ENCODE data around the gene ARHGEF4. TPM values are rescaled to one million over a fixed set of nuclear protein-coding genes. Genes with fewer than 3 reads are reported as not detected.

The ARHGEF4 gene
- total and polyA plus RNA-seq, 2 experiments from 2014 or later: 4.6 to 16.6 TPM

DNA sequence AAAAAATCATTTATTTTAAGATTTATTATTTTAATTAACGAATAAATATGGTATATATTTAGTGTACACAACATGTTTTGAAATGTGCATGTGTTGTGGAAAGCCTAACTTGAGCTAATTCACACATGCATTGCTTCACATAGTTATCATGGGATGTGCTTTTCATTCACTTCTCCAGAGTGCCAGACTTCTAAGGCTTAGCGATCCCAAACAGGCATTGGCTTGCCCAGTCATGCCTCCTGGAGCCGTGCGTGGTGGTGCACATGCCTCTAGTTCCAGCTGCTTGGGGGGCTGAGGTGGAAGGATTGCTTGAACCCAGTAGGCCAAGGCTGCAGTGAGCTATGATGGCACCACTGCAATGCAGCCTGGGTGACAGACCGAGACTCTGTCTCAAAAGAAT, 40.5 kb downstream of the ARHGEF4 start (continued):
- TF ChIP-seq, protein P1, sequence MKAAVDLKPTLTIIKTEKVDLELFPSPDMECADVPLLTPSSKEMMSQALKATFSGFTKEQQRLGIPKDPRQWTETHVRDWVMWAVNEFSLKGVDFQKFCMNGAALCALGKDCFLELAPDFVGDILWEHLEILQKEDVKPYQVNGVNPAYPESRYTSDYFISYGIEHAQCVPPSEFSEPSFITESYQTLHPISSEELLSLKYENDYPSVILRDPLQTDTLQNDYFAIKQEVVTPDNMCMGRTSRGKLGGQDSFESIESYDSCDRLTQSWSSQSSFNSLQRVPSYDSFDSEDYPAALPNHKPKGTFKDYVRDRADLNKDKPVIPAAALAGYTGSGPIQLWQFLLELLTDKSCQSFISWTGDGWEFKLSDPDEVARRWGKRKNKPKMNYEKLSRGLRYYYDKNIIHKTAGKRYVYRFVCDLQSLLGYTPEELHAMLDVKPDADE (IDR thresholded peaks at IDR 0.05): no peak
- TF ChIP-seq ZNF331 (CRISPR knock-in tag; IDR thresholded peaks at IDR 0.05; ENCODE audit: low read depth): no peak
- no peak for TF ChIP-seq EZH2 (IDR thresholded peaks at IDR 0.05; ENCODE audit: low read depth, unreplicated experiment)

DNA sequence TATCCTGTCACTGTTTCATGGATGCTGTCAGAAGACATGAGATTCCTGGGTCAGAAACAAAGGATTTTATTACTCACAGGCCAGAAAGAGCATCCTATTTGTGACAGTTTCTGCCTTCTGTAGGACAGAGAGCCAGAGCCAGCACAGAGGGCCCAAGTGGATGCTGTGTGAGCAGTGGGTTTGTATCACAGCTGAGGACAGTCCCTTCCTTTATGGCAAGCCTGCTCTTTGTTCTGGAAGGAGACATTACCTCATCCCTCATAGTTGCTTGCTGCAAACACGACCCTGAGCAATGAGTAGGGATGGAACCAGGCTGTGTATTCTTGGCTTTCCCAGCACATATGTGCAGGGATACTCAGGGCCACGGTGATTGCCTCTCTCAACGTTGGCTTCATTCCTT, 41.6 kb downstream of the ARHGEF4 start:
- no peak overlapping the region for H3K27ac Mint-ChIP-seq
- H3K27me3 ChIP-seq (ENCODE audit: insufficient read depth): no peaks in the 10 kb centered on the region
- H3K79me2 ChIP-seq (replicated peaks; ENCODE audit: insufficient read depth): no peaks in the 10 kb centered on the region
- no peaks in the 10 kb centered on the region for H3K4me1 Mint-ChIP-seq
- H3K36me3 ChIP-seq (ENCODE audit: insufficient read depth): no peaks in the 10 kb centered on the region
- no peaks in the 10 kb centered on the region; the same call in 1 of the 3 replicates for H3K36me3 Mint-ChIP-seq (ENCODE audit: low read depth)
- peaks cover 1% of the 10 kb centered on the region for H3K27me3 Mint-ChIP-seq (ENCODE audit: insufficient read depth, low read depth, poor library complexity)
- H3K4me2 ChIP-seq: no peak overlapping the region
- no peak for DNase-seq (ENCODE audit: low spot score)
- no peak for ATAC-seq
- H3K4me3 Mint-ChIP-seq: no peak overlapping the region
- H3K4me3 ChIP-seq: no peak overlapping the region
- H3K4me1 ChIP-seq (ENCODE audit: insufficient read depth): no peaks in the 10 kb centered on the region
- no peaks in the 10 kb centered on the region for H3F3A ChIP-seq (replicated peaks; ENCODE audit: low read depth)
- no peak overlapping the region for H2AFZ ChIP-seq
- H3K9me3 Mint-ChIP-seq: peaks cover 7% of the 10 kb centered on the region; the same call in 2 of the 3 replicates
- H4K20me1 ChIP-seq (replicated peaks; ENCODE audit: insufficient read depth): no peaks in the 10 kb centered on the region
- H3K9me2 ChIP-seq (ENCODE audit: insufficient read depth): no peaks in the 10 kb centered on the region
- H3K27ac ChIP-seq (ENCODE audit: low read depth): no peak overlapping the region
- TF ChIP-seq, protein P2, sequence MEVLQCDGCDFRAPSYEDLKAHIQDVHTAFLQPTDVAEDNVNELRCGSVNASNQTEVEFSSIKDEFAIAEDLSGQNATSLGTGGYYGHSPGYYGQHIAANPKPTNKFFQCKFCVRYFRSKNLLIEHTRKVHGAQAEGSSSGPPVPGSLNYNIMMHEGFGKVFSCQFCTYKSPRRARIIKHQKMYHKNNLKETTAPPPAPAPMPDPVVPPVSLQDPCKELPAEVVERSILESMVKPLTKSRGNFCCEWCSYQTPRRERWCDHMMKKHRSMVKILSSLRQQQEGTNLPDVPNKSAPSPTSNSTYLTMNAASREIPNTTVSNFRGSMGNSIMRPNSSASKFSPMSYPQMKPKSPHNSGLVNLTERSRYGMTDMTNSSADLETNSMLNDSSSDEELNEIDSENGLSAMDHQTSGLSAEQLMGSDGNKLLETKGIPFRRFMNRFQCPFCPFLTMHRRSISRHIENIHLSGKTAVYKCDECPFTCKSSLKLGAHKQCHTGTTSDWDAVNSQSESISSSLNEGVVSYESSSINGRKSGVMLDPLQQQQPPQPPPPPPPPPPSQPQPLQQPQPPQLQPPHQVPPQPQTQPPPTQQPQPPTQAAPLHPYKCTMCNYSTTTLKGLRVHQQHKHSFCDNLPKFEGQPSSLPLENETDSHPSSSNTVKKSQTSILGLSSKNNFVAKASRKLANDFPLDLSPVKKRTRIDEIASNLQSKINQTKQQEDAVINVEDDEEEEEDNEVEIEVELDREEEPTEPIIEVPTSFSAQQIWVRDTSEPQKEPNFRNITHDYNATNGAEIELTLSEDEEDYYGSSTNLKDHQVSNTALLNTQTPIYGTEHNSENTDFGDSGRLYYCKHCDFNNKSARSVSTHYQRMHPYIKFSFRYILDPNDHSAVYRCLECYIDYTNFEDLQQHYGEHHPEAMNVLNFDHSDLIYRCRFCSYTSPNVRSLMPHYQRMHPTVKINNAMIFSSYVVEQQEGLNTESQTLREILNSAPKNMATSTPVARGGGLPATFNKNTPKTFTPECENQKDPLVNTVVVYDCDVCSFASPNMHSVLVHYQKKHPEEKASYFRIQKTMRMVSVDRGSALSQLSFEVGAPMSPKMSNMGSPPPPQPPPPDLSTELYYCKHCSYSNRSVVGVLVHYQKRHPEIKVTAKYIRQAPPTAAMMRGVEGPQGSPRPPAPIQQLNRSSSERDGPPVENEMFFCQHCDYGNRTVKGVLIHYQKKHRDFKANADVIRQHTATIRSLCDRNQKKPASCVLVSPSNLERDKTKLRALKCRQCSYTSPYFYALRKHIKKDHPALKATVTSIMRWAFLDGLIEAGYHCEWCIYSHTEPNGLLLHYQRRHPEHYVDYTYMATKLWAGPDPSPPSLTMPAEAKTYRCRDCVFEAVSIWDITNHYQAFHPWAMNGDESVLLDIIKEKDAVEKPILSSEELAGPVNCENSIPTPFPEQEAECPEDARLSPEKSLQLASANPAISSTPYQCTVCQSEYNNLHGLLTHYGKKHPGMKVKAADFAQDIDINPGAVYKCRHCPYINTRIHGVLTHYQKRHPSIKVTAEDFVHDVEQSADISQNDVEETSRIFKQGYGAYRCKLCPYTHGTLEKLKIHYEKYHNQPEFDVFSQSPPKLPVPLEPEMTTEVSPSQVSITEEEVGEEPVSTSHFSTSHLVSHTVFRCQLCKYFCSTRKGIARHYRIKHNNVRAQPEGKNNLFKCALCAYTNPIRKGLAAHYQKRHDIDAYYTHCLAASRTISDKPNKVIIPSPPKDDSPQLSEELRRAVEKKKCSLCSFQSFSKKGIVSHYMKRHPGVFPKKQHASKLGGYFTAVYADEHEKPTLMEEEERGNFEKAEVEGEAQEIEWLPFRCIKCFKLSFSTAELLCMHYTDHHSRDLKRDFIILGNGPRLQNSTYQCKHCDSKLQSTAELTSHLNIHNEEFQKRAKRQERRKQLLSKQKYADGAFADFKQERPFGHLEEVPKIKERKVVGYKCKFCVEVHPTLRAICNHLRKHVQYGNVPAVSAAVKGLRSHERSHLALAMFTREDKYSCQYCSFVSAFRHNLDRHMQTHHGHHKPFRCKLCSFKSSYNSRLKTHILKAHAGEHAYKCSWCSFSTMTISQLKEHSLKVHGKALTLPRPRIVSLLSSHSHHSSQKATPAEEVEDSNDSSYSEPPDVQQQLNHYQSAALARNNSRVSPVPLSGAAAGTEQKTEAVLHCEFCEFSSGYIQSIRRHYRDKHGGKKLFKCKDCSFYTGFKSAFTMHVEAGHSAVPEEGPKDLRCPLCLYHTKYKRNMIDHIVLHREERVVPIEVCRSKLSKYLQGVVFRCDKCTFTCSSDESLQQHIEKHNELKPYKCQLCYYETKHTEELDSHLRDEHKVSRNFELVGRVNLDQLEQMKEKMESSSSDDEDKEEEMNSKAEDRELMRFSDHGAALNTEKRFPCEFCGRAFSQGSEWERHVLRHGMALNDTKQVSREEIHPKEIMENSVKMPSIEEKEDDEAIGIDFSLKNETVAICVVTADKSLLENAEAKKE (CRISPR knock-in tag; IDR thresholded peaks at IDR 0.05): no peak
- TF ChIP-seq, protein P3, sequence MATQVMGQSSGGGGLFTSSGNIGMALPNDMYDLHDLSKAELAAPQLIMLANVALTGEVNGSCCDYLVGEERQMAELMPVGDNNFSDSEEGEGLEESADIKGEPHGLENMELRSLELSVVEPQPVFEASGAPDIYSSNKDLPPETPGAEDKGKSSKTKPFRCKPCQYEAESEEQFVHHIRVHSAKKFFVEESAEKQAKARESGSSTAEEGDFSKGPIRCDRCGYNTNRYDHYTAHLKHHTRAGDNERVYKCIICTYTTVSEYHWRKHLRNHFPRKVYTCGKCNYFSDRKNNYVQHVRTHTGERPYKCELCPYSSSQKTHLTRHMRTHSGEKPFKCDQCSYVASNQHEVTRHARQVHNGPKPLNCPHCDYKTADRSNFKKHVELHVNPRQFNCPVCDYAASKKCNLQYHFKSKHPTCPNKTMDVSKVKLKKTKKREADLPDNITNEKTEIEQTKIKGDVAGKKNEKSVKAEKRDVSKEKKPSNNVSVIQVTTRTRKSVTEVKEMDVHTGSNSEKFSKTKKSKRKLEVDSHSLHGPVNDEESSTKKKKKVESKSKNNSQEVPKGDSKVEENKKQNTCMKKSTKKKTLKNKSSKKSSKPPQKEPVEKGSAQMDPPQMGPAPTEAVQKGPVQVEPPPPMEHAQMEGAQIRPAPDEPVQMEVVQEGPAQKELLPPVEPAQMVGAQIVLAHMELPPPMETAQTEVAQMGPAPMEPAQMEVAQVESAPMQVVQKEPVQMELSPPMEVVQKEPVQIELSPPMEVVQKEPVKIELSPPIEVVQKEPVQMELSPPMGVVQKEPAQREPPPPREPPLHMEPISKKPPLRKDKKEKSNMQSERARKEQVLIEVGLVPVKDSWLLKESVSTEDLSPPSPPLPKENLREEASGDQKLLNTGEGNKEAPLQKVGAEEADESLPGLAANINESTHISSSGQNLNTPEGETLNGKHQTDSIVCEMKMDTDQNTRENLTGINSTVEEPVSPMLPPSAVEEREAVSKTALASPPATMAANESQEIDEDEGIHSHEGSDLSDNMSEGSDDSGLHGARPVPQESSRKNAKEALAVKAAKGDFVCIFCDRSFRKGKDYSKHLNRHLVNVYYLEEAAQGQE (IDR thresholded peaks at IDR 0.05; ENCODE audit: unreplicated experiment): no peak
- TF ChIP-seq CREB1 (CRISPR knock-in tag; IDR thresholded peaks at IDR 0.05; ENCODE audit: low read depth): no peak
- TF ChIP-seq EZH2 (IDR thresholded peaks at IDR 0.05; ENCODE audit: low read depth, unreplicated experiment): no peak
- no peak for TF ChIP-seq POLR2AphosphoS5 (IDR thresholded peaks at IDR 0.05; ENCODE audit: low read depth)
- no peak for TF ChIP-seq NANOG (IDR thresholded peaks at IDR 0.05; ENCODE audit: borderline replicate concordance)
- TF ChIP-seq, protein P1 (IDR thresholded peaks at IDR 0.05): no peak
- TF ChIP-seq, protein P4, sequence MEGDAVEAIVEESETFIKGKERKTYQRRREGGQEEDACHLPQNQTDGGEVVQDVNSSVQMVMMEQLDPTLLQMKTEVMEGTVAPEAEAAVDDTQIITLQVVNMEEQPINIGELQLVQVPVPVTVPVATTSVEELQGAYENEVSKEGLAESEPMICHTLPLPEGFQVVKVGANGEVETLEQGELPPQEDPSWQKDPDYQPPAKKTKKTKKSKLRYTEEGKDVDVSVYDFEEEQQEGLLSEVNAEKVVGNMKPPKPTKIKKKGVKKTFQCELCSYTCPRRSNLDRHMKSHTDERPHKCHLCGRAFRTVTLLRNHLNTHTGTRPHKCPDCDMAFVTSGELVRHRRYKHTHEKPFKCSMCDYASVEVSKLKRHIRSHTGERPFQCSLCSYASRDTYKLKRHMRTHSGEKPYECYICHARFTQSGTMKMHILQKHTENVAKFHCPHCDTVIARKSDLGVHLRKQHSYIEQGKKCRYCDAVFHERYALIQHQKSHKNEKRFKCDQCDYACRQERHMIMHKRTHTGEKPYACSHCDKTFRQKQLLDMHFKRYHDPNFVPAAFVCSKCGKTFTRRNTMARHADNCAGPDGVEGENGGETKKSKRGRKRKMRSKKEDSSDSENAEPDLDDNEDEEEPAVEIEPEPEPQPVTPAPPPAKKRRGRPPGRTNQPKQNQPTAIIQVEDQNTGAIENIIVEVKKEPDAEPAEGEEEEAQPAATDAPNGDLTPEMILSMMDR (conservative IDR thresholded peaks at IDR 0.05; ENCODE audit: low read depth in 2 of 2): no peak
- TF ChIP-seq EZH2phosphoT487 (IDR thresholded peaks at IDR 0.05; ENCODE audit: unreplicated experiment): no peak
- TF ChIP-seq STAT1 (IDR thresholded peaks at IDR 0.05; ENCODE audit: unreplicated experiment): no peak
- no peak for TF ChIP-seq ZNF331 (CRISPR knock-in tag; IDR thresholded peaks at IDR 0.05; ENCODE audit: low read depth)

All from GM23338 (cell line).